ENCODE measurements around the gene ALK. TPM values are rescaled to one million over a fixed set of nuclear protein-coding genes. Genes with fewer than 3 reads are reported as not detected.

The ALK gene
- total and polyA plus RNA-seq, 2 donors: 0.19 to 0.21 TPM

DNA sequence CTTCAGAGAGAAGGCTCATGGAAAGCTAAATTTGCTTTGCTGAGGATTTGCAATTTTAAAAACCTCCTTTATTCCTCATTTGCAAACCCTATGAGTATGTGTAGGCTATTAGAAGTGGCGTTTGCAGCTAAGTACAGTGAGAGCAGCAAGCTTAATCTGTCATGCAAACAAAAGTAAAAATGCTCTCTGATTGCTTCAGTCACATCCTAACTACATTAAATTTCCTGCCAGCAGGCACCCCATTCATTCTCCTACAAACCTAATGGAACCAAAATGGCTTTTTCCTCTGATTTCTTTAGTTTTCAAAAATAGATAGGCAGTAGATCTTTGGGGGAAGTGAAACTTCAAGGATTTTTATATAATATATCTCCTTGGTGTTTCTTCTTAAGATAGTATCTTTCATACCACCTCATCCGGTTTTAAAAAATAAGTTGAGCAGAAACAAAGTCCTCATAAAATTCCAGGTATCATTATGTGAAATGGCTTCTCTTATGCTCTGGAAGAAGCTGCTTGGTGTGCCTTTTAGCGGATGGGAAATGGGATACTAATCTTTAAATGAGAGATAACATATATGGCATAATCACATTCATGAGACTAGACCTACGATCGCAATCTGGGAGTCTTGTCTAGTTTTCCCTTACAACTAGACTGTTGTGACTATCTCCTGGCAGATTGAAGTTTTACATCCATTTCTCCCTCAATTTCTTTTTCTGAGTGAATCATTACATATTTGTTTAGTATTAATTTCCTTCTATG, 757.1 kb downstream of the ALK start:
- Histone ChIP-seq H3K9me3 (ENCODE audit: control insufficient read depth in 2 of 2, insufficient read depth in 1 of 2, low read length in 1 of 2) (peaks cover 0 to 1% of the 10 kb centered on the region in 2 donors), H3K27me3 (ENCODE audit: control insufficient read depth in 2 of 2, insufficient read depth in 1 of 2, low read length in 1 of 2) (no peaks in the 10 kb centered on the region), H3K4me1 (ENCODE audit: control insufficient read depth in 2 of 2, insufficient read depth in 2 of 2, low read length in 2 of 2) (peaks cover 3 to 13% of the 10 kb centered on the region in 2 donors), H3K27ac (ENCODE audit: low read depth in 1 of 2, low read length in 1 of 2) (no peak overlapping the region), H3K36me3 (ENCODE audit: control insufficient read depth in 2 of 2, insufficient read depth in 2 of 2, low read length in 1 of 2) (peaks cover 0 to 12% of the 10 kb centered on the region in 2 donors), H3K4me3 (ENCODE audit: low read length in 2 of 2) (no peak overlapping the region)
- no peak for DNase-seq (ENCODE audit: low read depth in 6 of 9, low spot score in 9 of 9)
- WGBS: 91% methylated on average over 5 of the region's 5 CpGs

DNA sequence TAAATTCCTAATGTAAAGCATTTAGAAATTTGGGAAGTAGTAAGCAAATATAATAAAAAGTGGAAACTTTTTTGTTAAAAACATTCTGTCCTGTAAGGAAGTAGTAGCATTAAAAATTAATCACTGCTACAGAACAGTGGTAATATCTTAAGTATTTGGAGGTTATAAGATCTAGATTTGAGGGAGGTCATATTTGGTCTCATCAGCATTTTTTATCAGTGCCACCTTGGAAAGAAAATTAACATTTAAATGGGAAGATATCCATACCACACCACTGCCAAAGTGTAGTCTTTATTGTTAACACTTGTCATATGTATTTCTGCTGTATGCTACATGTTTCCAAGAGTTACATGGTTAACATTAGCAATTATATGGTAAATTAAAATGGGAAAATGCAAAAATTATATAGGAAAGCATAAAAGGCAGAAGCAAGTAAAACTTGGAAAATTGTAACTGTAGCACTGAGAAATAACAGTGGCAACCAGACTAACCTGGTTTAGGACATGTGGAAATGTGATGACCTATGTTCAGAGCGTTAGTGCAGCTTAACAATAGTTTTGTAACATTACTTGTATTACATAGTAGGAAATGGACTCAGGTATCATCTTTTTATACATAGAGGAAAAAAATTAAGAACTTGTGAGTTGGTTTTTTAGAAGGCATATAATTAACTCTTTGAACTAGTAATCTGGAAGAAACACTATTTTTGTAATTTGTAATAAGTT, 759.0 kb downstream of the ALK start:
- Histone ChIP-seq H3K27me3 (ENCODE audit: control insufficient read depth in 2 of 2, insufficient read depth in 1 of 2, low read length in 1 of 2) (no peaks in the 10 kb centered on the region), H3K9me3 (ENCODE audit: control insufficient read depth in 2 of 2, insufficient read depth in 1 of 2, low read length in 1 of 2) (no peaks in the 10 kb centered on the region), H3K27ac (ENCODE audit: low read depth in 1 of 2, low read length in 1 of 2) (no peak overlapping the region), H3K36me3 (ENCODE audit: control insufficient read depth in 2 of 2, insufficient read depth in 2 of 2, low read length in 1 of 2) (peaks cover 0 to 14% of the 10 kb centered on the region in 2 donors), H3K4me1 (ENCODE audit: control insufficient read depth in 2 of 2, insufficient read depth in 2 of 2, low read length in 2 of 2) (peaks cover 3 to 13% of the 10 kb centered on the region in 2 donors), H3K4me3 (ENCODE audit: low read length in 2 of 2) (no peak overlapping the region)
- 93% methylated on average over 1 of the region's 1 CpG for WGBS
- DNase-seq (ENCODE audit: low read depth in 6 of 9, low spot score in 9 of 9): no peak

DNA sequence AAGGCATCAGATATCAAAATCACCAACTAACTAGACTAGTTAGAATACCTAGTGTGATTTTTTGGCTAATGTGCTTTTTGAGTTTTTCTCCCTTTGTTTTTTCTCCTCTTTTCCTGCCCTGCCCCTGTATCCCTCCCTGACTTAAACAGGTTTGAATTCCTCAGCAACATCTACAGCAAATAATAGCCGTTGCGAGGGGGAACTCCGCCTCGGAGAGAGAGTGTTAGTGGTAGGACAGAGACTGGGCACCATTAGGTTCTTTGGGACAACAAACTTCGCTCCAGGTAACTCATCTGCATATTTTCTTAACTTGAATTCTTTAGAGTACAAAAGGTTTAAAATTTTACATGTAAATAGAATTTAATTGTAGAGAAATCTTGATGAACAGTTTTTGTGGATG, 761.2 kb downstream of the ALK start:
- DNase-seq (ENCODE audit: low read depth in 6 of 9, low spot score in 9 of 9): no peak
- H3K4me3 ChIP-seq (ENCODE audit: low read length in 2 of 2): no peak overlapping the region
- H3K27me3 ChIP-seq (ENCODE audit: control insufficient read depth in 2 of 2, insufficient read depth in 1 of 2, low read length in 1 of 2): no peaks in the 10 kb centered on the region
- H3K4me1 ChIP-seq (ENCODE audit: control insufficient read depth in 2 of 2, insufficient read depth in 2 of 2, low read length in 2 of 2): peaks cover under 1 to 3% of the 10 kb centered on the region in 2 donors
- H3K36me3 ChIP-seq (ENCODE audit: control insufficient read depth in 2 of 2, insufficient read depth in 2 of 2, low read length in 1 of 2): peaks cover 0 to 22% of the 10 kb centered on the region in 2 donors
- WGBS: 99% methylated on average over 5 of the region's 5 CpGs
- no peak overlapping the region for H3K27ac ChIP-seq (ENCODE audit: low read depth in 1 of 2, low read length in 1 of 2)
- no peaks in the 10 kb centered on the region for H3K9me3 ChIP-seq (ENCODE audit: control insufficient read depth in 2 of 2, insufficient read depth in 1 of 2, low read length in 1 of 2)

DNA sequence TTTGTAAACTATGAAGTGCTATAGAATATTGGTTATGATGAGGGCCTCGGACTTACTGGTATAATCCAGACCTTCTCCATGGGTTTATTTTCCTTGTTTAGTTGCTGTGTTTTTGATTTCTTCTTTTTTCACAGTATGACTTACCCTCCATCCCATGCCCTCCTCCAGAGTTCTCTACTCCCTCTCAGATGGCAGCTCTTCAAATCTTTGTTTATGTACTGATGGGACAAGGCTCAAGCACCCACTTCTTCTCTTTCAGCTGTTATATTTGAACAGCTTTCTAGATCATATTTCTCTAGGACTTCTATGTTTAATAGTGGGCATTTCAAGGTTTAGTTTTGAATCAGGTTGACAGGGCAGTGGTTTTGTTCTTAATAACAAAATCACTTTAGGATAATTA, 762.3 kb downstream of the ALK start:
- Histone ChIP-seq H3K27me3 (ENCODE audit: control insufficient read depth in 2 of 2, insufficient read depth in 1 of 2, low read length in 1 of 2) (no peaks in the 10 kb centered on the region), H3K4me3 (ENCODE audit: low read length in 2 of 2) (no peak overlapping the region), H3K9me3 (ENCODE audit: control insufficient read depth in 2 of 2, insufficient read depth in 1 of 2, low read length in 1 of 2) (no peaks in the 10 kb centered on the region), H3K4me1 (ENCODE audit: control insufficient read depth in 2 of 2, insufficient read depth in 2 of 2, low read length in 2 of 2) (peaks cover 0 to 2% of the 10 kb centered on the region in 2 donors), H3K36me3 (ENCODE audit: control insufficient read depth in 2 of 2, insufficient read depth in 2 of 2, low read length in 1 of 2) (peaks cover 6 to 30% of the 10 kb centered on the region in 2 donors), H3K27ac (ENCODE audit: low read depth in 1 of 2, low read length in 1 of 2) (no peak overlapping the region)
- DNase-seq (ENCODE audit: low read depth in 6 of 9, low spot score in 9 of 9): no peak
- WGBS: 63% methylated on average over 1 of the region's 1 CpG

DNA sequence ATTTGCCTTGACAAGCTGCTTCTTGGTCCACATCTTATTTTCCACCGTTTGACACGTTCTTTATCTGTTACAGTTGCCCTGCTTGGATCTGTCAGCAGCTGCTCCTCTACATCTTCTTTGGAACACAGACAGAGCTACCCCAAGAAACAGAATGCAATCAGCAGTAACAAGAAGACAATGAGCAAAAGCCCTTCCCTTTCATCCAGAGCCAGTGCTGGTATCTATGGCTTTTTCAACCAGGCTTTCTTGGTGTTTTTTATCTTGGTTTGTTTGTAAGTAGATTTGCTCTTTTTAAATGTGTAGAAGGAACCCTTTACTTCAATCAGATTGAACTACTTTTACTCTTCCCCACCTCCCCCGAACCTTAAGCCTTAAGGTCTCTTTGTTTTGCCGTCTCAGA, 764.3 kb downstream of the ALK start:
- Histone ChIP-seq H3K4me1 (ENCODE audit: control insufficient read depth in 2 of 2, insufficient read depth in 2 of 2, low read length in 2 of 2) (no peaks in the 10 kb centered on the region), H3K9me3 (ENCODE audit: control insufficient read depth in 2 of 2, insufficient read depth in 1 of 2, low read length in 1 of 2) (no peaks in the 10 kb centered on the region), H3K27ac (ENCODE audit: low read depth in 1 of 2, low read length in 1 of 2) (no peak overlapping the region), H3K27me3 (ENCODE audit: control insufficient read depth in 2 of 2, insufficient read depth in 1 of 2, low read length in 1 of 2) (no peaks in the 10 kb centered on the region), H3K4me3 (ENCODE audit: low read length in 2 of 2) (no peak overlapping the region), H3K36me3 (ENCODE audit: control insufficient read depth in 2 of 2, insufficient read depth in 2 of 2, low read length in 1 of 2) (peaks cover 6 to 34% of the 10 kb centered on the region in 2 donors)
- 52% methylated on average over 4 of the region's 4 CpGs for WGBS
- peak in 3 of 9 donors; percentile 13 to 48 (median 16) for DNase-seq (ENCODE audit: low read depth in 6 of 9, low spot score in 9 of 9)

DNA sequence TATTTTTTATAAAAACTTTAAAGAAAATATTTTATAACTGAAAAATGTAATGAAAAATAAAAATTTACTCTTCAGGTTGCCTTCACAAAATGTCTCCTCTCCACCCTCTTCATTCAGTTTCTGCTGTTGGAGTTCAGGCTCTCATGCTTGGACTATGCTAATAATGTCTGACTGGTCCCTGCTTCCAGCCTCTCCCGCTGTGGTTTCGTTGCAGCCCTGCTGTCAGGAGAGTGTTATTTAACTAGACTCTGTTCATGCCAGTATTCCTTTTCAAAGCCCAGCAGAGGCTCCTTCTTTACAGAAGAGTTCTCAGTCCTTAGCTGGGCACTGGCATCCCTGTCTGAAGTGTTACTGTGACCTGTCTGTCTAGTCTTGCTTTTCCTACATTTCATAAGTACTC, 765.8 kb downstream of the ALK start:
- Histone ChIP-seq H3K27ac (ENCODE audit: low read depth in 1 of 2, low read length in 1 of 2) (no peak overlapping the region), H3K4me3 (ENCODE audit: low read length in 2 of 2) (no peak overlapping the region), H3K9me3 (ENCODE audit: control insufficient read depth in 2 of 2, insufficient read depth in 1 of 2, low read length in 1 of 2) (no peaks in the 10 kb centered on the region), H3K4me1 (ENCODE audit: control insufficient read depth in 2 of 2, insufficient read depth in 2 of 2, low read length in 2 of 2) (no peaks in the 10 kb centered on the region), H3K27me3 (ENCODE audit: control insufficient read depth in 2 of 2, insufficient read depth in 1 of 2, low read length in 1 of 2) (no peaks in the 10 kb centered on the region), H3K36me3 (ENCODE audit: control insufficient read depth in 2 of 2, insufficient read depth in 2 of 2, low read length in 1 of 2) (peaks cover 6 to 30% of the 10 kb centered on the region in 2 donors)
- 78% methylated on average over 2 of the region's 2 CpGs for WGBS
- no peak for DNase-seq (ENCODE audit: low read depth in 6 of 9, low spot score in 9 of 9)

DNA sequence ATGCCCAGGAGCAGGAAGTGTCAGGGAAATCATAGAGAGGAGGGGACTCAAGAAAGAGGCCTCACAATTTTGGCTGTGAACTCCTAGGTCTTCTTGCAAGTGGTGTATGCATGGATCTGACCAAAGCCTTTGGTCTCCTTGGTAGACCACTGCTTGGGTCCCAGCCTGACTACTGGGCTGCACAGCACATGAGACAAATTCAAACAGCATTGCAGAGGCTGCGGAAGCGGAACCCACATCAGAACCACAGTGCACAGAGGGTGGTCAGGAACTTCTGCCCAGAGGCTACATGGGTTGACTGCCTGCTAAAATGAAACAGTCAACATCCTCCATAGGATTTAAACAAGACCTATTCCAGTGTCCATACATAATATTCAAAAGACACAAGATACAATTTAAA, 766.8 kb downstream of the ALK start:
- DNase-seq (ENCODE audit: low read depth in 6 of 9, low spot score in 9 of 9): no peak
- WGBS: 99% methylated on average over 2 of the region's 2 CpGs
- peaks cover 6 to 30% of the 10 kb centered on the region in 2 donors for H3K36me3 ChIP-seq (ENCODE audit: control insufficient read depth in 2 of 2, insufficient read depth in 2 of 2, low read length in 1 of 2)
- H3K27ac ChIP-seq (ENCODE audit: low read depth in 1 of 2, low read length in 1 of 2): no peak overlapping the region
- no peaks in the 10 kb centered on the region for H3K9me3 ChIP-seq (ENCODE audit: control insufficient read depth in 2 of 2, insufficient read depth in 1 of 2, low read length in 1 of 2)
- H3K4me3 ChIP-seq (ENCODE audit: low read length in 2 of 2): no peak overlapping the region
- no peaks in the 10 kb centered on the region for H3K27me3 ChIP-seq (ENCODE audit: control insufficient read depth in 2 of 2, insufficient read depth in 1 of 2, low read length in 1 of 2)
- H3K4me1 ChIP-seq (ENCODE audit: control insufficient read depth in 2 of 2, insufficient read depth in 2 of 2, low read length in 2 of 2): no peaks in the 10 kb centered on the region

DNA sequence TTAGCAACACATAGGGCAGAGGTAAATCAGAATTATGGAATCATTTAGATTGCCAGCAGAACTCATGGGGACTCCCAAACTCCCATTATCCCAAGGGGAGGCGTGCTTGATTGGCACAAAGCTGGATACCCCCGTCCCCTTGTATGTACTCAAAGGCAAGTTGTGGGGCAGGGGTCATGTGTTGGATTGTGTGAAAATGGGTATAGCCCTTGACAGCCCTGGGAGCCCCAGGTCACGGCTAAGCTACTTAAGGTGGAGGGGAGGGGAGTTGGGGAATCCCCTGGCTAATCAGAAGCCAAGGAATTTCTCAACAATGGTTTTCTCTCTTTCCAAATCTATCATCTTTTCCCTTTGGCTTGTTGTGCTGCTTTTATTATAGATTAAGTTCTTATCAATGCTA, 773.4 kb downstream of the ALK start:
- Histone ChIP-seq H3K27me3 (ENCODE audit: control insufficient read depth in 2 of 2, insufficient read depth in 1 of 2, low read length in 1 of 2) (no peaks in the 10 kb centered on the region), H3K9me3 (ENCODE audit: control insufficient read depth in 2 of 2, insufficient read depth in 1 of 2, low read length in 1 of 2) (no peaks in the 10 kb centered on the region), H3K4me1 (ENCODE audit: control insufficient read depth in 2 of 2, insufficient read depth in 2 of 2, low read length in 2 of 2) (no peaks in the 10 kb centered on the region), H3K4me3 (ENCODE audit: low read length in 2 of 2) (no peak overlapping the region), H3K36me3 (ENCODE audit: control insufficient read depth in 2 of 2, insufficient read depth in 2 of 2, low read length in 1 of 2) (peaks cover 0 to 21% of the 10 kb centered on the region in 2 donors), H3K27ac (ENCODE audit: low read depth in 1 of 2, low read length in 1 of 2) (no peak overlapping the region)
- no peak for DNase-seq (ENCODE audit: low read depth in 6 of 9, low spot score in 9 of 9)
- 81% methylated on average over 3 of the region's 3 CpGs for WGBS

DNA sequence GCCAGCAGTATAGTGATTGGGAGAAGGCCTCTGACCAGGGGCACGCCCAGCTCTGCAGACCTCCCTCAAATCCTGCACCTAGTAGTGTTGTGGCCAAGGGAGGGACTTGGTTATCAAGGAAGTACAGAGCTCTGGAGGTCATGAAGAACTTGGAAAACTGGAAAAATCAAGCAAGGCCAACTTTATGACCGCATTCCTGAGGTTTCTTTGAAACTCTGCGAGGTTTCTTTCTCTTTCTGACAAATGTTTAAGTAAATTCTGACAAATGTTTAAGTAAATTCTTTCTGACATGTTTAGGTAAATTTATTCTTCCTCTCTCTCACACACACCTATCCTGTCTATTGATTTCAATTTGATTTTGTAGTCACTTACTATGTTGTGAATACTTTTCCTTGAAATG, 775.2 kb downstream of the ALK start:
- Histone ChIP-seq H3K4me1 (ENCODE audit: control insufficient read depth in 2 of 2, insufficient read depth in 2 of 2, low read length in 2 of 2) (peaks cover 0 to 4% of the 10 kb centered on the region in 2 donors), H3K9me3 (ENCODE audit: control insufficient read depth in 2 of 2, insufficient read depth in 1 of 2, low read length in 1 of 2) (no peaks in the 10 kb centered on the region), H3K27me3 (ENCODE audit: control insufficient read depth in 2 of 2, insufficient read depth in 1 of 2, low read length in 1 of 2) (no peaks in the 10 kb centered on the region), H3K4me3 (ENCODE audit: low read length in 2 of 2) (no peak overlapping the region), H3K36me3 (ENCODE audit: control insufficient read depth in 2 of 2, insufficient read depth in 2 of 2, low read length in 1 of 2) (peaks cover 0 to 21% of the 10 kb centered on the region in 2 donors), H3K27ac (ENCODE audit: low read depth in 1 of 2, low read length in 1 of 2) (no peak overlapping the region)
- WGBS: 97% methylated on average over 3 of the region's 3 CpGs
- DNase-seq (ENCODE audit: low read depth in 6 of 9, low spot score in 9 of 9): no peak
